Lower lobe of right lung (tissue), 2 donors: ENCODE results near the gene AQP1. TPM values are rescaled to one million over a fixed set of nuclear protein-coding genes. Genes with fewer than 3 reads are reported as not detected.

ENCODE experiments used
- ATAC-seq, 2 donors: fragments of 200-7000 bp; cut with Tn5 transposase; one replicate each; pipeline ENCODE4 v1.9.1; 2020 to 2022; ENCODE audit warnings: mild to moderate bottlenecking in 2 of 2, moderate library complexity in 2 of 2
- DNase-seq: peaks from one replicate; pipeline ENCODE4 v3.0.0-alpha.2; 2020
- H3K27ac ChIP-seq: fragments of 200-600 bp; one replicate; pipeline ENCODE4 v1.8.0; 2022
- H3K27me3 ChIP-seq: fragments of 200-600 bp; one replicate; pipeline ENCODE4 v1.8.0; 2022; ENCODE audit warnings: low read depth
- H3K36me3 ChIP-seq: fragments of 200-600 bp; one replicate; pipeline ENCODE4 v1.8.0; 2022; ENCODE audit warnings: mild to moderate bottlenecking
- H3K4me1 ChIP-seq: fragments of 200-600 bp; one replicate; pipeline ENCODE4 v1.8.0; 2022
- H3K4me3 ChIP-seq: fragments of 200-600 bp; one replicate; pipeline ENCODE4 v1.8.0; 2022; ENCODE audit warnings: mild to moderate bottlenecking
- H3K9me3 ChIP-seq: fragments of 200-600 bp; one replicate; pipeline ENCODE4 v1.8.0; 2022
- intact Hi-C: fragments of 100-400 bp; cut with DNase I; formaldehyde crosslinking; loops from one replicate; pipeline ENCODE4 v1.11.0; 2022
- total RNA-seq: library from RNA; stranded (reverse); fragmentation: NEBNext Ultra II Directional; extraction: Animal tissue kit (Norgen Biotek cat#: 25700); gene quantifications from one replicate; pipeline ENCODE4 v1.2.1, GENCODE V29; 2021
- TF ChIP-seq, protein P1 (sequence below): fragments of 200-600 bp; IDR thresholded peaks from one replicate; pipeline ENCODE4 v1.8.0; 2022; ENCODE audit warnings: antibody characterized with exemption, mild to moderate bottlenecking
- donor health status: DM: no; HTN: yes; CAD: no; lungs with severe emphysema.

AQP1 gene
- total RNA-seq, 1 donor from 2014 or later: 826 TPM

- intact Hi-C loops: no loop called here
- Histone ChIP-seq H3K4me3 (peak overlapping the region; percentile 70), H3K27me3 (no peaks in the 10 kb centered on the region), H3K4me1 (peaks cover 60% of the 10 kb centered on the region), H3K9me3 (no peaks in the 10 kb centered on the region), H3K27ac (peak overlapping the region; percentile 83), H3K36me3 (no peaks in the 10 kb centered on the region)
- DNase-seq (no peak), ATAC-seq (no peak)
- TF ChIP-seq, protein P1, sequence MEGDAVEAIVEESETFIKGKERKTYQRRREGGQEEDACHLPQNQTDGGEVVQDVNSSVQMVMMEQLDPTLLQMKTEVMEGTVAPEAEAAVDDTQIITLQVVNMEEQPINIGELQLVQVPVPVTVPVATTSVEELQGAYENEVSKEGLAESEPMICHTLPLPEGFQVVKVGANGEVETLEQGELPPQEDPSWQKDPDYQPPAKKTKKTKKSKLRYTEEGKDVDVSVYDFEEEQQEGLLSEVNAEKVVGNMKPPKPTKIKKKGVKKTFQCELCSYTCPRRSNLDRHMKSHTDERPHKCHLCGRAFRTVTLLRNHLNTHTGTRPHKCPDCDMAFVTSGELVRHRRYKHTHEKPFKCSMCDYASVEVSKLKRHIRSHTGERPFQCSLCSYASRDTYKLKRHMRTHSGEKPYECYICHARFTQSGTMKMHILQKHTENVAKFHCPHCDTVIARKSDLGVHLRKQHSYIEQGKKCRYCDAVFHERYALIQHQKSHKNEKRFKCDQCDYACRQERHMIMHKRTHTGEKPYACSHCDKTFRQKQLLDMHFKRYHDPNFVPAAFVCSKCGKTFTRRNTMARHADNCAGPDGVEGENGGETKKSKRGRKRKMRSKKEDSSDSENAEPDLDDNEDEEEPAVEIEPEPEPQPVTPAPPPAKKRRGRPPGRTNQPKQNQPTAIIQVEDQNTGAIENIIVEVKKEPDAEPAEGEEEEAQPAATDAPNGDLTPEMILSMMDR: no peak
Measured at GRCh38 chr7:30910411-30911073, 1.1 kb upstream of the AQP1 start.

- intact Hi-C loops: no loop called here
- peak overlapping the region; percentile 83 for H3K27ac ChIP-seq
Measured at GRCh38 chr7:30911133-30911532, 520 bp upstream of the AQP1 start.

DNA sequence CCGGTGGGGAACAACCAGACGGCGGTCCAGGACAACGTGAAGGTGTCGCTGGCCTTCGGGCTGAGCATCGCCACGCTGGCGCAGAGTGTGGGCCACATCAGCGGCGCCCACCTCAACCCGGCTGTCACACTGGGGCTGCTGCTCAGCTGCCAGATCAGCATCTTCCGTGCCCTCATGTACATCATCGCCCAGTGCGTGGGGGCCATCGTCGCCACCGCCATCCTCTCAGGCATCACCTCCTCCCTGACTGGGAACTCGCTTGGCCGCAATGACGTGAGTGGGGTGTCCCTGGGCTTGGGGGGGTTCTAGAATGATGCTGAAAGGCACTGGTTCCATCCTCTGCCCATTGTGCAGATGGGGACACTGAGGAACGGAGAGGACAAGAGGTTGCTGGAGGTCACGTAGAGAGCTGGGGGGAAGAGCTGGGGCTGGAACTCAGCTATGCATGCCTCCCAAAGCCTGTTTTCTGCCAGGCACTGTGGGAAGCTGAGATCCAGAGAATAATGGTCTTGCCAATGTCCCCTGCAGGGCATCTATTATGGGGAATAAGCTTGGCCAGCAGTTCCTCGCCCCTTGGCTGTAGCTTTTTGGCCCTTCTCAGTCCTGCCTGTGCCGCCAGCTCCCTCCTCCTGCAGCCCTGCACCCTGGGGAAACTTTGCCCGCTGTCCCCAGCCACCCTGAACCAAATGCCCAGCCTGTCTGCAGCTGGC lies 523 bp downstream of the AQP1 start:
- intact Hi-C loops: no loop called here
- DNase-seq (no peak), ATAC-seq (peak in 1 of 2 donors; percentile 1)
- Histone ChIP-seq H3K9me3 (no peaks in the 10 kb centered on the region), H3K36me3 (no peaks in the 10 kb centered on the region), H3K4me1 (peaks cover 45% of the 10 kb centered on the region), H3K27me3 (no peaks in the 10 kb centered on the region), H3K27ac (peak overlapping the region; percentile 83), H3K4me3 (peak overlapping the region; percentile 70)
- TF ChIP-seq, protein P1: no peak

More at GRCh38 chr7:30911133-30911532, 520 bp upstream of the AQP1 start:
- Histone ChIP-seq H3K9me3 (no peaks in the 10 kb centered on the region), H3K27me3 (no peaks in the 10 kb centered on the region), H3K4me1 (peaks cover 54% of the 10 kb centered on the region), H3K4me3 (peak overlapping the region; percentile 70), H3K36me3 (no peaks in the 10 kb centered on the region)
- ATAC-seq (no peak), DNase-seq (no peak)
- TF ChIP-seq, protein P1: no peak

- Histone ChIP-seq H3K4me1 (peaks cover 44% of the 10 kb centered on the region), H3K27ac (peak overlapping the region; percentile 83), H3K9me3 (no peaks in the 10 kb centered on the region), H3K4me3 (peak overlapping the region; percentile 70), H3K36me3 (no peaks in the 10 kb centered on the region), H3K27me3 (no peaks in the 10 kb centered on the region)
- ATAC-seq (no peak), DNase-seq (no peak)
- TF ChIP-seq, protein P1: no peak
- intact Hi-C loops: no loop called here
Measured at GRCh38 chr7:30912731-30912985, 1.0 kb downstream of the AQP1 start.

- peak in 1 of 2 donors; percentile 3 for ATAC-seq
Measured at GRCh38 chr7:30912986-30913811, 1.5 kb downstream of the AQP1 start.

More at GRCh38 chr7:30912986-30913811, 1.5 kb downstream of the AQP1 start:
- peaks cover 1% of the 10 kb centered on the region for H3K36me3 ChIP-seq
- intact Hi-C loops: no loop called here
- no peak for DNase-seq
- peak overlapping the region; percentile 70 for H3K4me3 ChIP-seq
- TF ChIP-seq, protein P1: no peak
- H3K27me3 ChIP-seq: no peaks in the 10 kb centered on the region
- H3K4me1 ChIP-seq: peaks cover 42% of the 10 kb centered on the region
- H3K27ac ChIP-seq: peak overlapping the region; percentile 83
- H3K9me3 ChIP-seq: no peaks in the 10 kb centered on the region
